K562 (cell line): ENCODE measurements around the gene UBXN6. TPM values are rescaled to one million over a fixed set of nuclear protein-coding genes. Genes with fewer than 3 reads are reported as not detected.

ENCODE experiments used
- ARID1B ChIP-seq: fragments of 450-650 bp; IDR thresholded peaks from 2 replicates; pipeline ENCODE4 v1.6.1; 2016; ENCODE audit warnings: antibody characterized with exemption, mild to moderate bottlenecking, inconsistent platforms
- COPS2 ChIP-seq: fragments of 450-650 bp; conservative IDR thresholded peaks from 2 replicates; pipeline ENCODE4 v1.6.1; 2016; ENCODE audit warnings: mild to moderate bottlenecking, moderate library complexity
- FOXK1 ChIP-seq: sonication (generic); formaldehyde crosslinking; IDR thresholded peaks from 2 replicates; pipeline ENCODE4 v1.8.0; 2022; ENCODE audit warnings: missing genetic modification reagents, mild to moderate bottlenecking, borderline replicate concordance
- FUS ChIP-seq: fragments of 200-400 bp; formaldehyde crosslinking; optimal IDR thresholded peaks from 2 replicates; pipeline ENCODE3; 2017; ENCODE audit warnings: low read depth, low read length
- GATA2 ChIP-seq: sonication (generic); formaldehyde crosslinking; IDR thresholded peaks from 2 replicates; pipeline ENCODE4 v1.4.0; 2020; ENCODE audit warnings: mild to moderate bottlenecking, missing genetic modification reagents
- HDAC1 ChIP-seq, 2 experiments: fragments of 450-650 bp; IDR thresholded peaks; 2 replicates each; pipeline ENCODE4 v1.6.1; 2016 to 2017; ENCODE audit warnings: inconsistent platforms in 1 of 2, mild to moderate bottlenecking in 1 of 2, moderate library complexity in 1 of 2
- HDAC3 ChIP-seq: fragments of 450-650 bp; IDR thresholded peaks from 2 replicates; pipeline ENCODE4 v1.6.1; 2018; ENCODE audit warnings: borderline replicate concordance, mild to moderate bottlenecking, moderate library complexity; ENCODE audit not compliant: partially characterized antibody
- HMGN3 ChIP-seq: IDR thresholded peaks from 2 replicates; pipeline ENCODE4 v1.6.1; 2011; ENCODE audit warnings: borderline replicate concordance, low read depth, mild to moderate bottlenecking, mixed read lengths, low read length; ENCODE audit not compliant: insufficient read length; ENCODE audit errors: extremely low read depth
- KAT8 ChIP-seq: fragments of 450-650 bp; IDR thresholded peaks from 2 replicates; pipeline ENCODE4 v1.6.1; 2016; ENCODE audit warnings: low read depth, mild to moderate bottlenecking
- KDM2B ChIP-seq: fragments of 250-450 bp; sonication (Bioruptor Pico); IDR thresholded peaks from 2 replicates; pipeline ENCODE4 v1.8.0; 2021; ENCODE audit warnings: mild to moderate bottlenecking, moderate library complexity
- KLF1 ChIP-seq: fragments of 450-650 bp; IDR thresholded peaks from 2 replicates; pipeline ENCODE4 v1.6.1; 2016; ENCODE audit warnings: missing genetic modification characterization, missing compliant biosample characterization
- NCOR1 ChIP-seq: fragments of 450-650 bp; IDR thresholded peaks from 2 replicates; pipeline ENCODE4 v1.6.1; 2016; ENCODE audit warnings: mild to moderate bottlenecking, moderate library complexity
- NFIX ChIP-seq: fragments of 250-450 bp; sonication (Bioruptor Pico); IDR thresholded peaks from 2 replicates; pipeline ENCODE4 v1.4.0; 2020; ENCODE audit warnings: low read depth, mild to moderate bottlenecking, moderate library complexity
- PBX2 ChIP-seq, 2 experiments: IDR thresholded peaks in 1 of 2; conservative IDR thresholded peaks in 1 of 2; 2 replicates each; pipeline ENCODE4 v1.6.1; 2016; ENCODE audit warnings: low read depth in 2 of 2, mild to moderate bottlenecking in 1 of 2, missing compliant biosample characterization in 1 of 2, missing genetic modification characterization in 1 of 2, moderate library complexity in 1 of 2
- SOX6 ChIP-seq: fragments of 450-650 bp; IDR thresholded peaks from 2 replicates; pipeline ENCODE4 v1.6.1; 2014; ENCODE audit warnings: mild to moderate bottlenecking
- TFAP4 ChIP-seq: sonication (generic); formaldehyde crosslinking; IDR thresholded peaks from 2 replicates; pipeline ENCODE4 v1.8.0; 2022; ENCODE audit warnings: missing genetic modification reagents, mild to moderate bottlenecking, moderate library complexity, borderline replicate concordance
- ZBTB26 ChIP-seq: fragments of 450-650 bp; formaldehyde crosslinking; IDR thresholded peaks from 2 replicates; pipeline ENCODE4 v1.4.0; 2022; ENCODE audit warnings: missing genetic modification characterization
- ZFP1 ChIP-seq: fragments of 450-650 bp; formaldehyde crosslinking; IDR thresholded peaks from 2 replicates; pipeline ENCODE4 v1.4.0; 2020; ENCODE audit warnings: mild to moderate bottlenecking, mixed read lengths
- ZNF140 ChIP-seq: fragments of 250-450 bp; sonication (Bioruptor Pico); IDR thresholded peaks from 2 replicates; pipeline ENCODE4 v1.8.0; 2021; ENCODE audit warnings: moderate library complexity, mild to moderate bottlenecking, inconsistent platforms
- ZNF384 ChIP-seq: IDR thresholded peaks from 2 replicates; pipeline ENCODE4 v1.6.1; 2012; ENCODE audit warnings: low read depth, low read length, improper control_type of control experiment
- polyA plus RNA-seq, 8 experiments: library from polyadenylated mRNA; depleted of rRNA in 4 of 8; stranded (reverse) in 5 of 8; unstranded in 3 of 8; fragments of >200 nt; fragmentation: Nextera tagmentation in 2 of 8; fragmentation: Illumina TruSeq in 1 of 8; extraction: Ambion mirVana in 2 of 8; extraction: Trizol in 1 of 8; gene quantifications; 2 replicates each; pipeline versions ENCODE4 v1.2.1 to v1.2.3, GENCODE V29; 2011 to 2014; ENCODE audit warnings: inconsistent platforms in 1 of 8, missing spikeins in 1 of 8
- total RNA-seq, 7 experiments: library from RNA; depleted of rRNA in 6 of 7; stranded (reverse); fragments of >200 nt in 6 of 7; fragmentation: Illumina TruSeq in 2 of 7; extraction: Trizol in 2 of 7; gene quantifications; 2 replicates each; pipeline versions ENCODE4 v1.2.1 to v1.2.3, GENCODE V29; 2011 to 2021; ENCODE audit warnings: low replicate concordance in 1 of 7

Gene UBXN6
- total and polyA plus RNA-seq, 9 of the 15 experiments (the other 6 are each of a cell fraction or from before 2014, with no cell fraction given) = 0.48 to 90.2 (median 29.5) TPM

GRCh38 chr19:4454747-4455718, 2.6 kb downstream of the UBXN6 start (continued):
- TF ChIP-seq ZBTB26 (CRISPR knock-in tag) (no peak), NFIX (CRISPR knock-in tag) (no peak), FUS (no peak), NCOR1 (peak; percentile 31; the same call in 1 of the 2 replicates), FOXK1 (CRISPR knock-in tag) (no peak), GATA2 (no peak), HDAC1 (IDR thresholded peaks at IDR 0.05) (peak in 1 of 2 experiments; percentile 38; a peak in 1 of 4 replicates), HDAC3 (no peak), SOX6 (no peak), COPS2 (no peak), KAT8 (no peak), ZFP1 (CRISPR knock-in tag) (no peak), HMGN3 (no peak), TFAP4 (CRISPR knock-in tag) (peak; percentile 91), ARID1B (peak; percentile 86), ZNF384 (no peak), PBX2 (CRISPR knock-in tag; IDR thresholded peaks at IDR 0.05; ENCODE audit: low read depth) (no peak), PBX2 (tag; conservative IDR thresholded peaks at IDR 0.05; ENCODE audit: low read depth) (no peak), ZNF140 (CRISPR knock-in tag) (no peak), KLF1 (0 out of 2 replicates have a peak, but pooled peaks have one; percentile 22), KDM2B (CRISPR knock-in tag) (no peak)
